Measurements from ENCODE around the gene HLA-DRB1. TPM values are rescaled to one million over a fixed set of nuclear protein-coding genes. Genes with fewer than 3 reads are reported as not detected.
"Not testable (repeated sequence)": the region's sequence is repeated elsewhere in the genome, so short reads cannot be mapped to it uniquely, and the experiment has no call there.

HLA-DRB1 gene
- total RNA-seq, 1 donor from 2014 or later: 0.93 TPM

- Histone ChIP-seq H3K9me3 (ENCODE audit: insufficient read depth, low read depth, low read length) (no peaks in the 10 kb centered on the region), H3K4me1 (ENCODE audit: insufficient read depth, low read length) (no peaks in the 10 kb centered on the region), H3K36me3 (ENCODE audit: insufficient read depth, low read length) (no peaks in the 10 kb centered on the region), H3K4me3 (ENCODE audit: insufficient read depth, low read depth, low read length) (no peak overlapping the region), H3K27me3 (ENCODE audit: insufficient read depth, low read length) (no peaks in the 10 kb centered on the region), H3K4me2 (ENCODE audit: low read length) (no peak overlapping the region), H4K20me1 (ENCODE audit: insufficient read depth, low read length) (no peaks in the 10 kb centered on the region), H3K79me2 (ENCODE audit: insufficient read depth, low read length) (no peaks in the 10 kb centered on the region), H2AFZ (ENCODE audit: low read depth, low read length) (no peak overlapping the region), H3K27ac (ENCODE audit: low read depth, low read length) (no peak overlapping the region), H3K9ac (ENCODE audit: low read length) (no peak overlapping the region)
- no peak overlapping the region for H3K27ac Mint-ChIP-seq (ENCODE audit: unreplicated experiment)
- FAIRE-seq: no peak
- TF ChIP-seq EZH2 (IDR thresholded peaks at IDR 0.05; ENCODE audit: insufficient read depth, low read length): no peak
- no peak for TF ChIP-seq CTCF (IDR thresholded peaks at IDR 0.05; ENCODE audit: insufficient read depth, low read depth, low read length)
- peaks cover 31% of the 10 kb centered on the region for H3K27me3 Mint-ChIP-seq (ENCODE audit: low read depth, unreplicated experiment)
- no peak overlapping the region for H3K4me3 Mint-ChIP-seq (ENCODE audit: unreplicated experiment)
- no peak for DNase-seq (ENCODE audit: low read depth)
- H3K9me3 Mint-ChIP-seq (ENCODE audit: unreplicated experiment): no peaks in the 10 kb centered on the region
- H3K36me3 Mint-ChIP-seq (ENCODE audit: low read depth, unreplicated experiment): no peaks in the 10 kb centered on the region
- no peaks in the 10 kb centered on the region for H3K4me1 Mint-ChIP-seq (ENCODE audit: low read depth, unreplicated experiment)
These were observed 9.1 kb downstream of the HLA-DRB1 start for GRCh38 chr6:32580593-32580992.

- FAIRE-seq (no peak), DNase-seq (ENCODE audit: low read depth) (no peak)
- H3K27ac ChIP-seq (ENCODE audit: low read depth, low read length): no peak overlapping the region
- Mint-ChIP-seq H3K9me3 (ENCODE audit: unreplicated experiment) (no peaks in the 10 kb centered on the region), H3K27me3 (ENCODE audit: low read depth, unreplicated experiment) (peaks cover 20% of the 10 kb centered on the region), H3K36me3 (ENCODE audit: low read depth, unreplicated experiment) (no peaks in the 10 kb centered on the region), H3K27ac (ENCODE audit: unreplicated experiment) (no peak overlapping the region), H3K4me3 (ENCODE audit: unreplicated experiment) (no peak overlapping the region), H3K4me1 (ENCODE audit: low read depth, unreplicated experiment) (no peaks in the 10 kb centered on the region)
- H4K20me1 ChIP-seq (ENCODE audit: insufficient read depth, low read length): no peaks in the 10 kb centered on the region
- H2AFZ ChIP-seq (ENCODE audit: low read depth, low read length): no peak overlapping the region
- no peak overlapping the region for H3K4me2 ChIP-seq (ENCODE audit: low read length)
- H3K36me3 ChIP-seq (ENCODE audit: insufficient read depth, low read length): no peaks in the 10 kb centered on the region
- H3K4me3 ChIP-seq (ENCODE audit: insufficient read depth, low read depth, low read length): no peak overlapping the region
- no peaks in the 10 kb centered on the region for H3K9me3 ChIP-seq (ENCODE audit: insufficient read depth, low read depth, low read length)
- H3K4me1 ChIP-seq (ENCODE audit: insufficient read depth, low read length): no peaks in the 10 kb centered on the region
- TF ChIP-seq EZH2 (IDR thresholded peaks at IDR 0.05; ENCODE audit: insufficient read depth, low read length) (no peak), CTCF (IDR thresholded peaks at IDR 0.05; ENCODE audit: insufficient read depth, low read depth, low read length) (no peak)
- H3K9ac ChIP-seq (ENCODE audit: low read length): no peak overlapping the region
- H3K27me3 ChIP-seq (ENCODE audit: insufficient read depth, low read length): no peaks in the 10 kb centered on the region
- no peaks in the 10 kb centered on the region for H3K79me2 ChIP-seq (ENCODE audit: insufficient read depth, low read length)
These were observed 10.7 kb downstream of the HLA-DRB1 start for GRCh38 chr6:32578962-32579361.

DNA sequence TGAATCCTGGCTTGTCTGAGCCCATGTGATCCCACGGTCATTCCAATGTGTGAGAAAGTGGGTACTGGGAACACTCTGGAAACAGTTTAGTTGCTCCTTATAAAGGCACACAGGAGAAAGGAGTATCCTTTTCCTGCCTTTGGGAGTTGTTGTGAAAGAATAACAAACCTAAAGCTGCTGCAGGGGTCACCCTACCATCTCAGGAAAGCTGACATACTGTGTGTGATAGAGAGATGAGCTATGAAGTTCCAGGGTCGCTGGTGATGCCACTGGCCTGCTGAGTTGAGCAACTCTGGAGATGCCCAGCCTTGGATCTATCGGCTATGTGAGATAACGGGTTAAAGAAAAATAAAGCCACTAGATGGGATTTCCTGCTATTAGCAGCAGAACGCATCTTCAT lies 12.2 kb downstream of the HLA-DRB1 start:
- not testable (repeated sequence) for H4K20me1 ChIP-seq (ENCODE audit: insufficient read depth, low read length); H3K27me3 ChIP-seq (ENCODE audit: insufficient read depth, low read length); H3K79me2 ChIP-seq (ENCODE audit: insufficient read depth, low read length); H3K27ac Mint-ChIP-seq (ENCODE audit: unreplicated experiment); H3K36me3 Mint-ChIP-seq (ENCODE audit: low read depth, unreplicated experiment); DNase-seq (ENCODE audit: low read depth); H3K4me3 Mint-ChIP-seq (ENCODE audit: unreplicated experiment); H3K4me3 ChIP-seq (ENCODE audit: insufficient read depth, low read depth, low read length); H3K9me3 Mint-ChIP-seq (ENCODE audit: unreplicated experiment); H3K36me3 ChIP-seq (ENCODE audit: insufficient read depth, low read length); H3K4me2 ChIP-seq (ENCODE audit: low read length); FAIRE-seq; H3K9ac ChIP-seq (ENCODE audit: low read length); H3K9me3 ChIP-seq (ENCODE audit: insufficient read depth, low read depth, low read length); H3K4me1 ChIP-seq (ENCODE audit: insufficient read depth, low read length); H2AFZ ChIP-seq (ENCODE audit: low read depth, low read length); H3K27ac ChIP-seq (ENCODE audit: low read depth, low read length); H3K4me1 Mint-ChIP-seq (ENCODE audit: low read depth, unreplicated experiment)
- peaks cover 14% of the 10 kb centered on the region for H3K27me3 Mint-ChIP-seq (ENCODE audit: low read depth, unreplicated experiment)

Measured in astrocyte (in vitro differentiated cells and primary cell).